NCI-H345 (cell line): ENCODE results near the gene CHPT1.

Experiments used
- DNase-seq: peaks from one replicate; lab custom pipeline; 2025; lab: John Stamatoyannopoulos, UW

CHPT1 gene

DNA sequence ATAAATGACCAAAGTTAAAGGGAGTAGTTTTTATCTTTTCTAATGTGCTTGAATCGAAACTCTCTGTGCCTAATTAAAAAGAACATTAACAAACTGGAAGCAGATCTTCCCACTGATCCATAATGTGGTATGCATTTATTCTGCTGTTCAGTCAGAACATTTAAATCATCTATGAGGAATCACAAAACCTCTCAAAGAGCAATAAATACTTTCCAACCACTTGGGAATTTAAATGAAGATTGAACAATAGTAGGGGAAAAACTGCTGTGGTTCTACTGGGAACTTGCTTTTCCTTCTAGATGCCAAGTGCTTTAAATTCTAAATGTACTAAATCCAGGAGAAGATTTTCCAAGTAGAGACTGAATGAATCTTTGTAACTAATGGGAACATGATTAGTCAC is 12.3 kb upstream of the CHPT1 start:
- no peak for DNase-seq

DNA sequence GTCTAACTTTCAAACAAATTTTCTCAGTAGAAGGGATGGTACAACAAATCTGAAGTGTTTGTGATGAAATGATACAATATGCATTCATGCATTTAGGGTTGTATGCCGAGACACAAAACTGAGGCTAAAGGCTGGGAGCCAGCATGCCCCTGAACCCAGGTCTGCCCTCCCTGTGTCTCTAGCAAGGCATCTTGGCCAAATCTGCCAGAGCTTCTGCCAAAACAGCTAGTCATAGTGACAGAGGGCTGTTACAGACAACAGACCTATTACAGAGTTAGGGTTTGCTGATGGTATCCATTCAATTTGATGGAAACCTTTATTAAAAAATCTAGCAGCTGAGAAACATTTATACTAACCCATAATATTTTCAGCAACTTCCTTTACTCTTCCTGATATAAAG is 11.3 kb upstream of the CHPT1 start:
- DNase-seq: no peak

DNA sequence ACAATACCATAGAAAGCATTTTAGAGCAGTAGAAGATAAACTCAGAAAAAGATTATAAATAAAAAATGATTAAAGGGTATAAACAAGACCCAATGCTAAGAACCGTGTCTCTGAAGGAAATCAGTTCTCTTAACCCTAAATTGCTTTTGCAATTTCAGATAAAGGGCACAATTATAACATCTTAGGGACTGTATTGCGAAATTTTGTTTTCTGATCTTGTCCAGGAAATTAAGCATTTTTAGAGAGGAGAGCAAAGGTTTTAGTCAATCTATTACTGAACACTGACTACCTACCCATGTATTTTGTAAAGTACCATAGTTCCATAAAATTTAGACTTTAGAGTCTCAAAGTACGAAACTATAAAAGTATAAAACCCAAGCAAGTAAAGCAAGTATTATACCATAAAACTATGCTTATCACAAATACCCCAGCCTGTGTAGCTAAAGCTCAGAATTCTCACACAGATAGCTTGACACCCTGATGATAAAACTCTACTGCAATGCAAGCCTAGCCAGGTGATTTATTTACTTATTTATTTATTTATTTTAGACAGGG is 6.8 kb upstream of the CHPT1 start:
- no peak for DNase-seq

DNA sequence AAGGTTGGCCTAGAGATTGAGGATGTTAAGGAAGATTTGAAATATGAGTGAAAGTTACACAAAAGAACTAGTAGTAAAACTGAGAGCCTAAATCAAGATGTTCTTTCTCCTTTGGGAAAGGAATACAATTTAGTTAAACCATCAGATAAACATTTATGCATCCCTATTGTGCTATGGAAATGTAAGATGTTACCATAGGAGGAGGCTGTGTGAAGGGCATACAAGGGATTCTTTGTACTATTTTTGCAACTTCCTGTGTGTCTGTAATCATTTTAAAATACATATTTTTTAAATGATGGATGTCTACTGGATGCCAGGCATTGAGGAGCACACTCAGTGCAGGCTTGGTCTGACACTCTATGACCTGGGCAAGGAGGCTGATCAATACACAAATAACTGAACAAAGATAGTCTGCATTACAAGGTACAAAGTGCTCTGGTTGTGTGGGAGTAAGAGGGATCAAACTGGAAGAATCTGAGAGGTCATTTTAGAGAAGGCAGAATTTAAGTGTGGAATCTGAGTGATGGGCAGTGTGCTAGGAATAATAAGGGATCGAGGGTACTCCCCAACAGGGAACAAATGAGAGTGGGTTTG is 5.8 kb upstream of the CHPT1 start:
- no peak for DNase-seq

DNA sequence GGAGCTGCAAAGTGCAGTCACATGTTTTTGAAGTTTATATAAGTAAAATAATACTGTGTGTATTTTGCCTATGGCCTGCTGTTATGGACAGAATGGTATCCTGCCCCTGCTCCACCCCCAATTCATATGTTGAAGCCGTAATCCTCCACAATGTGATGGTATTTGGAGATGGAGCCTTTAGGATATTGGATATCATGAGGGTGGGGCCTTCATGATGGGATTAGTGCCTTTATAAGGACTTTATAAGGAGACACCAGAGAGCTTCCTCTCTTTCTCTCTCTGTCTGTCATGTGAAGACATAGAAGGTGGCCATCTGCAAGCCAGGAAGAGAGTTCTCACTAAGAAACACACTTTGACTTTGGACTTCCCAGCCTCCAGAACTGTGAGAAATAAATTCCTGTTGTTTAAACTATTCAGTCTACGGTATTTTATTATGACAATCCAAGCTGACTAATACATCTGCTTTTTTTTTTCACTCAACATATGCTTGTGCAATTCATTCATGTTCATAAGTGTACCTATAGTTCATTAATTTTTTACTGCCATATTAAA is 3.1 kb upstream of the CHPT1 start:
- DNase-seq: no peak

DNA sequence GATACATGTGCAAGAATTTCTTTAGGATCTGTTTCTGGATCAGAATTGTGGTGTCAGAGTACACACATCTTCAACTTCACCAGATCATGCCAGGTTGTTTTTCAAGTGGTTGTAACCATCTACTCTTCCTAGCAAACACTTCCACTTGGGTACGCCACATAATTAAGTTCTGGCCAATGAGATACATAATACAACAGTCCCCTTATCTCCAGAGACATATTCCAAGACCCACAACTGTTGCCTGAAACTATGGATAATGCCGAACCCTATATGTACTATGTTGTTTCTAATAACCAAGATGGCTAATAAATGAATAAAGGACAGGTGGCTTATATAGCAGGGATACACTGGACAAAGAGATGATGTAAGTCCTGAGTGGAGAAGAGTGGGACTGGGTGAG is 2.5 kb upstream of the CHPT1 start:
- no peak for DNase-seq

DNA sequence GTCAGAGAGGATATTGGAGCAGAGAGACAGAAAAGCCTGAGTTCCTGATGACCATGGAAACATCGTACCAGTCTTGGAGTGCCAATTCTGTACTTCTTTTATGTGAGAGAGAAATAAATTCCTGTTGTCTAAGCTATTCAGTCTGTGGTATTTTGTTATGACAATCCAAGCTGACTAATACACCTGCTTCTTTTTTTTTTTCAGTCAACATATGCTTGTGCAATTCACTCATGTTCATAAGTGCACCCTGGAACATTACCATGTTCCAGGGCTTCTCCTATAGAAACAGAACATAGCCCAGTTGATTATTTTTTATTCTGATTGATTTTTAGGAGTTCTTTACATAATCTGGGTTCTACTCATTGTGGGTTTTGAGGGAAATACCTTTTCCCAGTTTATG is 1.7 kb upstream of the CHPT1 start:
- no peak for DNase-seq

DNA sequence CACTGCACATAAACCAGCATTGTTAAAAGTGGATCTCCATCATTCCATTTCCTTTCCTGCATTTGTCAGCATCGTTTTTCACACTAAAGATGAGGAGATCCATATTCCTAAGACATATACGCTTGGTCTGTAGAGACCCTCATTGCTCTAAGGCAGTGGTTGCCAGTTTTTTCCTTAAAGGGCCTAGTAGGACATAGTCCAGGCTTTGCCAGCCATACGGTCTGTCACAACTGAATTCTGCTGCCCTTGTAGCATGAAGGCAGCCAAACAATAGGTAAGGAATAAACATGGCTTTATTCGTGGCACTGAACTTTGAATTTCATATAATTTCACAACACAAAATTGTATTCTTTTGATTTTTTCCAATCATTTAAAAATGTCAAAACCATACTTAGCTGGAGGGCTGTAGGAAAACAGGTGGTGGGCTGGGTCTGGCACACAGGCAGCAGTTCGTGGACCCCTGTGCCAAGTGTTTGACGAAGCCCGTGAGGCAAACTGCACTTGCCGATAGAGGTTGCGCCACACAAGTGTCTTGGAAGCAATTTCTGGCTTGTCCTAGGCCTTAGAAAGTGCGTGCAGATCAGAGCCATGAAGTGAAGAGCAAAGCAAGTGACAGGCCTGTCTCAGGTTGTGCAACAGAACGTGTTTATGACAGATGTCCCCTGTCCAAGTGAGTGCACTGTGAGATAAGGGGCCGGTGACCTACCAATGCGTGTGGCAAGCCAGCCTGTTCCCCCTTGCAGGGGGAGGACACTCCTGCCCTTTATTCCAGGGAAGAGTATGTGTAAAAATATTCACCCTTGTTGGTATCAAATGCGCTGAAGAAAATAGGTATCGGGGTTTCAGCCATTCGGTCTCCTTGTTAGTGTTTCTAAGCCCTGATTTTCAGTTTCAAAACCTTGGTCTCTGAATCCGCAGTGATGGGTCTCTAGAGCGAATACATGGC is 916 bp upstream of the CHPT1 start:
- DNase-seq: no peak

DNA sequence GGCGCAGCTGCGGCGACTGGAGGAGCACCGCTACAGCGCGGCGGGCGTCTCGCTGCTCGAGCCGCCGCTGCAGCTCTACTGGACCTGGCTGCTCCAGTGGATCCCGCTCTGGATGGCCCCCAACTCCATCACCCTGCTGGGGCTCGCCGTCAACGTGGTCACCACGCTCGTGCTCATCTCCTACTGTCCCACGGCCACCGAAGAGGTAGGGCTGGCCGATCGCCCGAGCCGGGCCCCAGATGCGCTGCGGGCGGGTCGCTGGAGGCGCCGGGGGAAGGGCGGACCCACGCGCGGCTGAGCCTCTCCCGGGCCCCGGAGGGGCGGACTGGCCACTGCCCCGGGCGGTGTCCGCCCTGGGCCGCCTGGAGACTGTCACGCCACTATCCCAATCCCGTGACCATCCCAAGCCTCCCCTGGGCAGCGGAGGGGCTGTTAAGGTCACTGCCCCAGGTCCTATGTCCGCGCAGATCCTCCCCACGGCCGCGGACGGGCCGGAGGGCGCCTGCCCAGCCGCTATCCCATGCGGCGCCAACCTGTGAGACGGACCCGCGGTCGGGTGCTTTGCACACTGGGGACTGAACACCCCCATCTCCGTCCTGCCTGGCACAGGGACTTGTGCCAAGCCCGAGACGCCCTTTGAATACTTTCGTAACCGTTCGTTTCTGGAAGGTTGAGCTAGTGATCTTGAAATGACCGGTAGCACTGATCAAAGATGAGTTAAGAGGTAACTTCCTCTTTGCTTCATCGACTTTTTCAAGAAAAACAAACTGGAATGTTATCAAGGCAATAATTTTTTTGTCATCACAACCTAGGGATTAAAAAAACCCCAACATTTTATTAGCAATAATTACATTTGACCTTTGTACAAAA is 725 bp downstream of the CHPT1 start:
- peak; percentile 40 for DNase-seq

DNA sequence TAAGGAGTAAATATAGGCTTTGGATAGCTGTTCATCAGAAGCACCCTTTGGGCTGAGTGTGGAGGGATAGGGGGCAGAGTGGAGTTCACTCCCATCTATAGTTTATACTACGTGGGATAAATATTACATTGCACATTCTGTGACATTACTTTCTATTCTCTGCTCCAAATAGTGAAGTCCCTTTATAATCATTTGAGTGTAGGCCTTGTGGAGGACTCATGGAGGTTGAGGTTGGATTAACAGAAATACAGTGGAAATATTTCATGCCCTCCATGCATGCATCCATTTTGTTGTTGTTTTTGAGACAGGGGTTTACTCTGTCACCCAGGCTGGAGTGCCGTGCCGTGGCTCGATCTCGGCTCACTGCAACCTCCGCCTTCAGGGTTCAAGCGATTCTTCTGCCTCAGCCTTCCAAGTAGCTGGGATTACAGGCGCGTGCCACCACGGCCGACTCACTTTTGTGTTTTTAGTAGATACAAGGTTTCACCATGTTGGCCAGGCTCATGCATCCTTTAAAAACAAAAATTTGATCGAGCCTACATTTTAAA is 1.4 kb downstream of the CHPT1 start:
- no peak for DNase-seq

DNA sequence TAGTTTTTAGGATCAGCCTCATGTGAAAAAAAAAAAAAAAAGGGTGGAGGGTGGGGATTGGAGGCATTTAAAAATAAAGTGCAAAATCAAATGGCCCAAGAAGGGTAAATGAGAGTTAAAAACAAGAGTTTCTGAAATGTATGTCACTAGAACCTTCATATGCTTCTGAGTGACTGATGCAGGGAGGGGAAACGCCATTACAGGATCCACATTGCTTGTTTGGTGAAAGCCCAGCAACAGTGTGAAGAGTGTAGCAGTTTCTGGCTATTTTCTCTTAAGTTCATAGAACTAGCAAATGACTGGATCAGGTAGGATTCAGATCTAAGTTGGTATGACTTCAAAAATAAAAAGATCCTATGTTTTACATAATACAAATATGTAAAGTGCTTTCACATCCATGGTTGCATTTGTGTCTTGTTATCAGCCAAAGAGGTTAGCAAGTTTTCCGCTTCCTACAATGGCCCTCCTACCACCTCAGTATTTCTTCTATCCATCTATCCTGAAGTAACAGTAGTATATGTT is 2.9 kb downstream of the CHPT1 start:
- DNase-seq: no peak

DNA sequence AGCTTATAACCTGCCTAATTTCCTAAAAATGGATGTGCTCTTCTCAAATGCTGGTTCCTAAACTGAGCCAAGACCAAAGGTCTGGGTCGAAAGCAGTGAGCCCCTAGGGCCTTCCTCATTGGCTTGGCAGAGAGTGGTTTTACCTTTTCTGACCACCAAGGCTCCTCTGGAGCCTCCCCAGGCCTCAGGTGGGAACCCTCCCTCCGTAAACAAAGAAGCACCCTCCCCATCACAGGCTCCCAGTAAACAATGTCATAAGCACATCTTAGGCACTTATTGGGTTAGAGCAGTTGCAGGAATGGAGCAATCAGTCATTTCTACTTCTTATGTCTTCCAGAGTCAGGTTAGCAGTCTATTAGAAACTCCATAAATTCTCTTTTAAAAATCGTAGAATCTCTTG is 6.0 kb downstream of the CHPT1 start:
- no peak for DNase-seq

DNA sequence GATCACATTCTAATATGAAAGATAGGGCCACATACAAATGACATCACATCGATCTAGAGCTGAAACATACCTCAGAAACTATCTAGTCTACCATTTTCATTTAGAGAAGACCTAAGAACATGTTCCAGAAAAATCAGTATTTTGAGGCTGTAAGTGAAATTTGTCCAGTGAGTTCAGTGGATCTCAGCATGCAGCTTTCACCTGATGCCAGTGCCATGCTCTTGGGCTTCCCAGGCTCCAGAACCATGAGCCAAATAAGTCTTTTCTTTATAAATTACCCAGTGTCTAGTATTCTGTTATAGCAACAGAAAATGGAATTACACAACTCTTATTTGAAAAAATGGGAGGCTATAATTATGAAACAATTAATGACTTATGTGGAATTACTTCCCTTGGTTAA is 9.0 kb downstream of the CHPT1 start:
- DNase-seq: no peak

DNA sequence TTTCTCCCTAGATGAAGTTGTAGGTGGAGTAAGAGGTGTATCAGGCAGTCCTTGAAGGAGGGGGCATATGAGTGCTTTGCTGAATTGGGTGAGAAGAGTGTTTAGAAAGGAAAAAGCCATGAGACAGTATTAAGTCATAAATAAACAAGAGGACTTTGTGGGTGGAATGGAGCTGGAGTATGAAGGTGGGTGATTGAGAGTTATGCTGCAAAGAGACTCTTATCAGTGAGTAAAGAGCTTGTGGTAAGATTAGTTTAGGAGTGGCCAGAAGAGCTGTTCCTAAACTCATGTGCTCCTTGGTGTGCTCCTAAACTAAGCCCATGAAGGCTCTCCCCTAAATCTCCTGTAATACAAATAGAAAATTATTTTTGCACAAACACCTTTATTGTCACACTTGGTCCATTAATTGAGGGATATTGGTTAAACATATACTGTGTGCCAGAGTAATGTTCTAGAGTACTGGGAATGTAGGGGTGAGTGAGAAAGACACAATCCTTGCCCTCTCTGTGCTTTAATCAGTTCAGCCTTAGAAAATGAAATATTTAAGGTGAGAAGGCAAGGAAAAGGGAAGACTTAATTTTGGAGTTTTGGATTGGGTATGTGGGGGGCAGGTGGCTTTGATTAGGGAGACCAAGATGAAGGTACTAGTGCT is 9.8 kb downstream of the CHPT1 start:
- DNase-seq: no peak

DNA sequence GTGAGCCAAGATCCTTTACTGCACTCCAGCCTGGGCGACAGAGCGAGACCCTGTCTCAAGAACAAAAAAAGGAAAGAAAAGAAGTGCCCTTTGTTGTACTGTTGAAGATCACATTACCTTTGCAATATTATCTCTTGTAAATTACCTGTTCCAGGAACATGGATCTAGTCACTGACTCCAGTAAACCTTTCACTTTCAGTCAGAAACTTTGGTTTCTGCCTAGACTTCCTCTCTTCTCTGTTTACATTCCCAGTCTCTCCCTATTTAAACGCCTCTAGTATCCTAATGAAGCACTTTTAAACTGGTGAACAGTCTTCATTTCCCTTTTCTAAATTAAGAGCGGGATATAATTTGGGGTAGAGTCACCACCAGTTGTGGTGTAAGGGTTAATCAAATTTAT is 12.8 kb downstream of the CHPT1 start:
- no peak for DNase-seq

DNA sequence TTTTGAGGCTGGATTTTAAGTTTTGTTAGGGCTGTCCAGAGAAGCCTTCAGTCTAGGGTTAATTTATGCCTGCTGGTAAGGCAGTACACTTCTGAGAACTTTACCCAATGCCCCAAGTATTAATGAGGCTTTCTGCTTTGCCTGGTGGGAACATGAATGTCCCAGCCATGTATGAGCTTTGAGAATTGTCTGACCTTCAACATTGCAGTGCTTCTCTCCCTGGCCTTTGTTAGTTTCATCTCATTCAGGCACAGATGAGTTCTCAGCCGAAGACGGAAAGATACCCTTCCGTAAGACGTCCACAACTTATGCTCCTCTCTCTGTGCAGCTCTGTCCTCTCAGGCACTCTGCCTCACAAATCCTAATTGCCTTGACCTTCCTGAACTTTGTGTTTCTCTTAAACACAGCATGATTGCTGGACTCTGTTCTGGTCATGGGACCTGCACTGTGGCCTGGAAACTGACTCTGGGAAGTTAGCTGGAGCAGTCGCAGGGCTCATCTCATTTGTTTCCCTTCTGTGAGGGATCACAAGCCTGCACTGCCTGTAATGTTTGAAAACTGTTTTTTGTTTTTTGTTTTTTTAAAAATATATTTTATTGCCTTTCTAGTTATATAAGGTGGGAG is 15.7 kb downstream of the CHPT1 start:
- no peak for DNase-seq

DNA sequence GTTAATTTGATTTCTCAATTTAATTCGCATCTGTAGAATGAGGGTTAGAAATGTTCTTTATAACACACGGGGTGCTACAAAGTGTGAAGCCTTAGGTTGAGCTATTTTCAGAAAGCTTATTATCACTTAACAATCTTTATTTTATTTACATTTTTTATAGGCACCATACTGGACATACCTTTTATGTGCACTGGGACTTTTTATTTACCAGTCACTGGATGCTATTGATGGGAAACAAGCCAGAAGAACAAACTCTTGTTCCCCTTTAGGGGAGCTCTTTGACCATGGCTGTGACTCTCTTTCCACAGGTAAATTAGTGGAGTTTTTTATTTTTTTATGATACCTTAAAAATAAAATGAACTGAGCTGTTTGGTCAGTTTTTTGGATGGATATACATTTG is 16.5 kb downstream of the CHPT1 start:
- no peak for DNase-seq

DNA sequence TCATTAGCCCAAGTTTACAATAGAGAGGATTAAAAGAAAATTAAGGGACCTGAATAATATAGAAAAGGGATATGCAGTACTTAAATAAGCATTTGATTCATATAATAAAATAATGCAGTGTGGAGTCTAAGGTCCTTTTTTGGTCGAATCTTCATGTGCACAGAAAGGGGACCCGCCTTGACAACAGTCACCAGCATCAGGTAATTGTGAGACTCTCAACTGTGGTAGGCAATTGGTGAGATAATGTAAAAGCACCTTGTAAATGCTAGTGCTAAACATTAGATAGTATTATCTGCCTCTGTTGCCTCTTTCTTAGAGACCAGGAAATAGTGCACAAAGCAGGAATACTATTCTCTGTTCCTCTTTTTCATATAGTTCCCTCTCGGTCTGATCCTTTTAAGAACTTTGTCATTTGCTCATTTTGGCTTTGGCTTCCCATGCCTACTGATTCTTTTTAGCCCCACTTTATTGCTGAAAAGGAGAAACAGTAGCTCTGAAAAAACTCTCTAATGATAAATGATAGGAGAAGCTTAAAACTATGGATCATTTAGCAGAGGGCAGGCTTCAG is 17.5 kb downstream of the CHPT1 start:
- DNase-seq: no peak

DNA sequence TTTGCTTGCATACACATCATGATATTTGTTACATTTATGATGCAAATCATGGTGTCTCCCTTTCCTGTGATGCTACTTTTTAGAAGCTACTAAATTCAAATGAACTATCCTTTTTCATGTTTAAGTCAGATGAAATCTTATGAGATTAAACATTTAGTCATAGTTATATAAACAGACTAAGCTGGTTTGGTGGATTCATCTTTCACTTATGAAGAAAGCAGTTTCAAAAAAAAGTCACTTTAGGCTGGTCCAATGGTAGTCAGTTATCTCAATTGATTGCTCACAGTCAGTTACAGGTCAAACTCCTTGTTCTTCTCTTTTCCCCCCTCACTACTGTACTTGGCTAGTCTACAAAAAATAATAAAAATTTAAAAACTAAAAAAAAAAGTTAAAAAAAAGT is 22.1 kb downstream of the CHPT1 start:
- DNase-seq: no peak

DNA sequence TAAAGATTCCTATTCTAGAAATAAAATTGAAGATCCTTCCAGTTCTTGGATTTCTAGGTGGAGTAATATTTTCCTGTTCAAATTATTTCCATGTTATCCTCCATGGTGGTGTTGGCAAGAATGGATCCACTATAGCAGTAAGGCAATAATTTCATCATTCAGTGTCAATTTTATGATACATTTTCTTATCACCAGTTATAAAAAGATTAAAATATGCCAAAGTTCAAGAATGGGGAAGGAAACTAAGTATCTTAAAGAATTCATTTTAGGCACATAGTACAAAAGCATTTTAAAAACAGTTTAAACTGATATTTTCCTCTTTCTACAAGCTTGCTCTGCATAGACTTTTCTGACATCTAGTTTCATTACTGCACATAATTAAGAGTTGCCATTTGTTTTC is 22.7 kb downstream of the CHPT1 start:
- DNase-seq: no peak
